Right ventricle myocardium inferior (tissue), 1 donor: ENCODE data around the gene AHDC1. TPM values are rescaled to one million over a fixed set of nuclear protein-coding genes. Genes with fewer than 3 reads are reported as not detected.

Experiments used
- ATAC-seq: fragments of 200-7000 bp; cut with Tn5 transposase; one replicate; pipeline ENCODE4 v1.9.1; 2020; ENCODE audit warnings: mild to moderate bottlenecking, moderate library complexity
- DNase-seq: peaks from one replicate; pipeline ENCODE4 v3.0.0; 2021; ENCODE audit errors: missing footprints
- intact Hi-C: fragments of 100-400 bp; cut with DNase I; formaldehyde crosslinking; loops from one replicate; pipeline ENCODE4 v1.11.0; 2022
- total RNA-seq: library from RNA; stranded (reverse); fragmentation: NEBNext Ultra II Directional; extraction: Animal tissue kit (Norgen Biotek cat#: 25700); gene quantifications from one replicate; pipeline ENCODE4 v1.2.1, GENCODE V29; 2021
- donor health status: DM: no; HTN: yes; CAD: no; lungs with severe emphysema.

AHDC1 gene
- total RNA-seq, 1 donor from 2014 or later = 51.2 TPM

- no peak for ATAC-seq
- intact Hi-C loops = no loop called here
- no peak for DNase-seq
Observed at GRCh38 chr1:27592232-27592930, 11.6 kb downstream of the AHDC1 start.

- intact Hi-C loops = no loop called here
- ATAC-seq (no peak), DNase-seq (no peak)
Observed at GRCh38 chr1:27591622-27592021, 12.3 kb downstream of the AHDC1 start.

- intact Hi-C loops = no loop called here
- DNase-seq (no peak), ATAC-seq (no peak)
Observed at GRCh38 chr1:27590917-27591508, 12.9 kb downstream of the AHDC1 start.

- no peak for DNase-seq
- ATAC-seq = peak; percentile 35
- intact Hi-C loops = no loop called here
Observed at GRCh38 chr1:27589841-27590426, 14.0 kb downstream of the AHDC1 start.

GRCh38 chr1:27589441-27589840 lies 14.5 kb downstream of the AHDC1 start:
- no peak for DNase-seq
- intact Hi-C loops = no loop called here
- ATAC-seq = no peak

GRCh38 chr1:27588256-27589232 lies 15.4 kb downstream of the AHDC1 start:
- no peak for DNase-seq
- intact Hi-C loops = no loop called here
- ATAC-seq = peak; percentile 41

- intact Hi-C loops = no loop called here
- peak; percentile 9 for DNase-seq
- no peak for ATAC-seq
Observed at GRCh38 chr1:27585684-27586083, 18.3 kb downstream of the AHDC1 start.

GRCh38 chr1:27584453-27584852 lies 19.5 kb downstream of the AHDC1 start:
- intact Hi-C loops = no loop called here
- ATAC-seq = no peak
- no peak for DNase-seq

- intact Hi-C loops = no loop called here
- ATAC-seq (no peak), DNase-seq (no peak)
Observed at GRCh38 chr1:27583479-27583878, 20.5 kb downstream of the AHDC1 start.

- intact Hi-C loops = no loop called here
- peak; percentile 70 for DNase-seq
- ATAC-seq = peak; percentile 82
Observed at GRCh38 chr1:27581823-27582243, 22.1 kb downstream of the AHDC1 start.

GRCh38 chr1:27577504-27578188 lies 26.3 kb downstream of the AHDC1 start:
- peak; percentile 56 for DNase-seq
- intact Hi-C loops = no loop called here
- ATAC-seq = peak; percentile 20

GRCh38 chr1:27576806-27577227 lies 27.1 kb downstream of the AHDC1 start:
- intact Hi-C loops = no loop called here
- DNase-seq (peak; percentile 16), ATAC-seq (no peak)

GRCh38 chr1:27575840-27576331 lies 28.1 kb downstream of the AHDC1 start:
- intact Hi-C loops = no loop called here
- ATAC-seq (peak; percentile 81), DNase-seq (peak; percentile 88)

- peak; percentile 89 for DNase-seq
- peak; percentile 70 for ATAC-seq
- intact Hi-C loops = no loop called here
Observed at GRCh38 chr1:27574871-27575831, 28.8 kb downstream of the AHDC1 start.

- ATAC-seq (no peak), DNase-seq (no peak)
- intact Hi-C loops = no loop called here
Observed at GRCh38 chr1:27574001-27574781, 29.8 kb downstream of the AHDC1 start.

GRCh38 chr1:27572679-27573426 lies 31.1 kb downstream of the AHDC1 start:
- ATAC-seq (no peak), DNase-seq (no peak)
- intact Hi-C loops = no loop called here
